DND-41 (cell line): ENCODE measurements around the gene NOL9.

Experiments
- CTCF ChIP-seq: IDR thresholded peaks from 2 replicates; pipeline ENCODE4 v1.5.1; 2012; ENCODE audit warnings: borderline replicate concordance, low read length, moderate library complexity, mild to moderate bottlenecking; ENCODE audit not compliant: poor library complexity, severe bottlenecking; ENCODE audit errors: extremely low read depth
- EZH2 ChIP-seq: IDR thresholded peaks from 3 replicates; pipeline ENCODE4 v1.6.1; 2012; ENCODE audit warnings: borderline replicate concordance, low read depth, mild to moderate bottlenecking, moderate library complexity, low read length, inconsistent platforms; ENCODE audit not compliant: severe bottlenecking

GRCh38 chr1:6508816-6509189, 45.5 kb downstream of the NOL9 start:
- TF ChIP-seq CTCF: no peak
- no peak for TF ChIP-seq EZH2
